B cell (primary cell): ENCODE measurements around the gene PAQR4. TPM values are rescaled to one million over a fixed set of nuclear protein-coding genes. Genes with fewer than 3 reads are reported as not detected.
A peak's percentile ranks its signal among the peaks of the same experiment; 100 is the strongest.

ENCODE experiments used
- ATAC-seq: fragments of 200-7000 bp; cut with Tn5 transposase; one replicate; pipeline ENCODE4 v1.10.0; 2021; ENCODE audit warnings: low read depth, mild to moderate bottlenecking, moderate number of reproducible peaks, moderate library complexity
- CTCF ChIA-PET: fragments of 350-600 bp; sonication (Branson Sonifier 250); formaldehyde crosslinking; loops from one replicate; lab custom pipeline; 2021; ENCODE audit warnings: antibody characterized with exemption, inconsistent platforms; lab: Charles Lee
- POLR2A ChIA-PET: fragments of 350-600 bp; sonication (Branson Sonifier 250); formaldehyde crosslinking; loops from one replicate; lab custom pipeline; 2021; ENCODE audit warnings: antibody characterized with exemption; lab: Charles Lee
- DNase-seq: peaks from one replicate; pipeline ENCODE4 v3.0.0; 2013
- H2AFZ ChIP-seq: 2 replicates; pipeline ENCODE4 v1.6.1; 2012; ENCODE audit warnings: mild to moderate bottlenecking, low read depth, low read length; ENCODE audit not compliant: insufficient read depth, poor library complexity, severe bottlenecking
- H3K27ac ChIP-seq, 2 donors: 1 replicate in 1 of 2; 2 replicates in 1 of 2; pipeline ENCODE4 v1.5.1; 2012 to 2013; ENCODE audit warnings: low read length in 2 of 2, mild to moderate bottlenecking in 2 of 2, moderate library complexity in 1 of 2
- H3K27me3 ChIP-seq, 4 experiments: fragments of 200-600 bp in 1 of 4; sonication (generic) in 1 of 4; replicated peaks in 1 of 4; 1 replicate in 2 of 4; 2 replicates in 2 of 4; pipeline versions ENCODE4 v1.6.1 to v1.7.0; 2013 to 2016; ENCODE audit warnings: low read length in 3 of 4, mild to moderate bottlenecking in 2 of 4, mixed read lengths in 1 of 4, moderate library complexity in 1 of 4; ENCODE audit not compliant: insufficient read depth in 4 of 4, control insufficient read depth in 3 of 4; ENCODE audit errors: control extremely low read depth in 1 of 4
- H3K36me3 ChIP-seq, 2 experiments: replicated peaks in 1 of 2; 1 replicate in 1 of 2; 2 replicates in 1 of 2; pipeline versions ENCODE4 v1.6.1 to v1.7.1; 2013; ENCODE audit warnings: low read length in 1 of 2; ENCODE audit not compliant: insufficient read depth in 2 of 2, control insufficient read depth in 1 of 2; ENCODE audit errors: control extremely low read depth in 1 of 2, extremely low read depth in 1 of 2
- H3K4me1 ChIP-seq, 2 donors: fragments of 200-600 bp in 1 of 2; sonication (generic) in 1 of 2; 1 replicate in 1 of 2; 2 replicates in 1 of 2; pipeline versions ENCODE4 v1.5.1 to v1.6.1; 2013 to 2017; ENCODE audit warnings: low read length in 2 of 2; ENCODE audit not compliant: control insufficient read depth in 2 of 2, insufficient read depth in 2 of 2
- H3K4me2 ChIP-seq: replicated peaks from 2 replicates; pipeline ENCODE3; 2012; ENCODE audit warnings: mild to moderate bottlenecking, low read depth, low read length; ENCODE audit not compliant: poor library complexity, severe bottlenecking
- H3K4me3 ChIP-seq, 5 experiments: fragments of 200-600 bp in 1 of 5; sonication (generic) in 1 of 5; 1 replicate in 3 of 5; 2 replicates in 2 of 5; pipeline versions ENCODE4 v1.5.1 to v1.7.0; 2011 to 2016; ENCODE audit warnings: low read length in 4 of 5, mild to moderate bottlenecking in 4 of 5, low read depth in 2 of 5, control low read depth in 1 of 5, moderate library complexity in 1 of 5; ENCODE audit not compliant: insufficient read depth in 1 of 5; ENCODE audit errors: control extremely low read depth in 1 of 5, extremely low read depth in 1 of 5
- H3K79me2 ChIP-seq: fragments of 200-600 bp; sonication (generic); one replicate; pipeline ENCODE4 v1.6.0; 2016; ENCODE audit warnings: low read length; ENCODE audit not compliant: control insufficient read depth, insufficient read depth
- H3K9ac ChIP-seq: fragments of 200-600 bp; sonication (generic); 2 replicates; pipeline ENCODE4 v1.6.1; 2017; ENCODE audit warnings: mild to moderate bottlenecking, low read length, moderate library complexity
- H3K9me3 ChIP-seq, 3 donors: one replicate each; pipeline versions ENCODE4 v1.6.1 to v1.7.1; 2013; ENCODE audit warnings: low read length in 2 of 3; ENCODE audit not compliant: control insufficient read depth in 2 of 3, insufficient read depth in 1 of 3; ENCODE audit errors: control extremely low read depth in 1 of 3
- H4K20me1 ChIP-seq: 2 replicates; pipeline ENCODE4 v1.6.0; 2012; ENCODE audit warnings: mild to moderate bottlenecking, low read length; ENCODE audit not compliant: insufficient read depth, control insufficient read depth, poor library complexity, severe bottlenecking
- H3K27ac Mint-ChIP-seq: one replicate; pipeline ENCODE4 v1.8.0; 2021; ENCODE audit warnings: mixed read lengths
- H3K27me3 Mint-ChIP-seq: one replicate; pipeline ENCODE4 v1.8.0; 2021; ENCODE audit warnings: mixed read lengths
- H3K4me1 Mint-ChIP-seq: one replicate; pipeline ENCODE4 v1.8.0; 2021; ENCODE audit warnings: mixed read lengths
- H3K4me3 Mint-ChIP-seq: one replicate; pipeline ENCODE4 v1.8.0; 2021; ENCODE audit warnings: mixed read lengths
- H3K9me3 Mint-ChIP-seq: one replicate; pipeline ENCODE4 v1.8.0; 2022; ENCODE audit warnings: mixed read lengths; ENCODE audit not compliant: insufficient read depth
- EZH2 ChIP-seq: IDR thresholded peaks from 2 replicates; pipeline ENCODE4 v1.6.1; 2012; ENCODE audit warnings: borderline replicate concordance, low read depth, mild to moderate bottlenecking, moderate library complexity, low read length; ENCODE audit not compliant: insufficient read depth, poor library complexity, severe bottlenecking
- WGBS: methylation state at CpG from one replicate; pipeline ENCODE4 v1.1.5; 2013; ENCODE audit warnings: missing lambda C conversion rate; ENCODE audit not compliant: insufficient coverage; 5-methylcytosine and 5-hydroxymethylcytosine counted together
- intact Hi-C: fragments of 100-400 bp; cut with micrococcal nuclease; formaldehyde crosslinking; loops from one replicate; pipeline ENCODE4 v1.10.0; 2022
- polyA plus RNA-seq: library from polyadenylated mRNA; depleted of rRNA; stranded (reverse); fragments of >200 nt; gene quantifications from 2 replicates; pipeline ENCODE4 v1.2.3, GENCODE V29; 2012
- total RNA-seq, 2 donors: library from RNA; stranded (reverse); fragments of 120-200 nt in 1 of 2; gene quantifications; 1 replicate in 1 of 2; 2 replicates in 1 of 2; pipeline versions ENCODE4 v1.2.3 to v1.2.4, GENCODE V29; 2013 to 2022
- TF ChIP-seq, protein P1 (sequence below): fragments of 200-600 bp; IDR thresholded peaks from one replicate; pipeline ENCODE4 v1.8.0; 2022; ENCODE audit warnings: antibody characterized with exemption, mild to moderate bottlenecking

The PAQR4 gene
- total and polyA plus RNA-seq, 2 donors (not counting 1 experiment from before 2014, with no cell fraction given), result 2.6 to 2.8 TPM

- ATAC-seq, result no peak
- no peaks in the 10 kb centered on the region for H4K20me1 ChIP-seq
- Mint-ChIP-seq H3K4me3 (no peak overlapping the region), H3K27me3 (peaks cover 22% of the 10 kb centered on the region), H3K27ac (no peak overlapping the region), H3K9me3 (no peaks in the 10 kb centered on the region), H3K4me1 (peaks cover 7% of the 10 kb centered on the region)
- POLR2A ChIA-PET, result no interaction called here
- CTCF ChIA-PET, result interaction anchor here (0.7 to 1.4 kb wide), 2 partner anchors 13 to 20 kb away, joined by 3 to 4 read pairs; no protein-coding TSS in a partner anchor
- H3K27me3 ChIP-seq, result peaks cover 0 to 32% (median 14%) of the 10 kb centered on the region in 4 experiments
- H3K9me3 ChIP-seq, result peaks cover 0 to 4% (median 0%) of the 10 kb centered on the region in 3 donors
- H2AFZ ChIP-seq, result no peak overlapping the region
- H3K4me1 ChIP-seq, result peaks cover 6 to 13% of the 10 kb centered on the region in 2 donors
- no peak for TF ChIP-seq EZH2
- TF ChIP-seq, protein P1, sequence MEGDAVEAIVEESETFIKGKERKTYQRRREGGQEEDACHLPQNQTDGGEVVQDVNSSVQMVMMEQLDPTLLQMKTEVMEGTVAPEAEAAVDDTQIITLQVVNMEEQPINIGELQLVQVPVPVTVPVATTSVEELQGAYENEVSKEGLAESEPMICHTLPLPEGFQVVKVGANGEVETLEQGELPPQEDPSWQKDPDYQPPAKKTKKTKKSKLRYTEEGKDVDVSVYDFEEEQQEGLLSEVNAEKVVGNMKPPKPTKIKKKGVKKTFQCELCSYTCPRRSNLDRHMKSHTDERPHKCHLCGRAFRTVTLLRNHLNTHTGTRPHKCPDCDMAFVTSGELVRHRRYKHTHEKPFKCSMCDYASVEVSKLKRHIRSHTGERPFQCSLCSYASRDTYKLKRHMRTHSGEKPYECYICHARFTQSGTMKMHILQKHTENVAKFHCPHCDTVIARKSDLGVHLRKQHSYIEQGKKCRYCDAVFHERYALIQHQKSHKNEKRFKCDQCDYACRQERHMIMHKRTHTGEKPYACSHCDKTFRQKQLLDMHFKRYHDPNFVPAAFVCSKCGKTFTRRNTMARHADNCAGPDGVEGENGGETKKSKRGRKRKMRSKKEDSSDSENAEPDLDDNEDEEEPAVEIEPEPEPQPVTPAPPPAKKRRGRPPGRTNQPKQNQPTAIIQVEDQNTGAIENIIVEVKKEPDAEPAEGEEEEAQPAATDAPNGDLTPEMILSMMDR, result no peak
- 85% methylated on average over 3 of the region's 6 CpGs for WGBS
- no peaks in the 10 kb centered on the region for H3K36me3 ChIP-seq
- H3K27ac ChIP-seq, result no peak overlapping the region
- intact Hi-C loops, result no loop called here
- DNase-seq, result no peak
- no peak overlapping the region for H3K4me3 ChIP-seq
- H3K9ac ChIP-seq, result no peak overlapping the region
- H3K79me2 ChIP-seq, result no peaks in the 10 kb centered on the region
- H3K4me2 ChIP-seq, result no peak overlapping the region
Observed at GRCh38 chr16:3014971-3015370, 45.8 kb downstream of the PAQR4 start.

DNA sequence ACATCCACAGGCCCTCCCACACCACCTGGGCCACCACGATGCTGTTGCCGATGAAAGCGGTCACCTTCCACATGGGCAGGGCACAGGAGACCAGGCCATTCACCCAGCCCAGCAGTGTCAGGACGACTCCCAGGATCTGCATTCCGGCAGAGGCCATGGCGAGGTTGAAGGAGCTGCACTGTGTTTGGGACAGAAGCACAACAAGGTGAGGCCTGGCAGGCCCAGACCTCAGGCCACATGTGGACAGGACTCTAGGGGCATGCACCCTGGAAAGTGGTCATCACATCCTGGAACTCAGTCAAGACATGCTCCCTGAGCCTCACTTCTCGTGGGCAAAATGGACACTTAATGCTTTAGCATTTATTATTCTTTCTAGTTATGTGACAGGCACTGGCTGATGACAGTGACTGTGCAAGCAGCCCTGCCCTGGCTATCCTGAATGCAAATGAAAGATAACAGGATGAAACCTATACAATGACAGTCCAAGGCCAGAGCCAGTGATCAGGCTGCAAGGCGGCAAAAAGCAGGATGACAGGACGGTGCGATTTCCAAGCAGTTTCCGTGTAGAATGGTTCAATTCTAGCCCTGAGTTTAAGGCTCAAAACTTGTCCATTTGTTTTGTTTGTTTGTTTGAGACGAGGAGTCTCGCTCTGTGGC, 46.8 kb downstream of the PAQR4 start:
- H3K4me2 ChIP-seq, result no peak overlapping the region
- no peak for ATAC-seq

More for the DNA sequence above, 46.8 kb downstream of the PAQR4 start:
- Histone ChIP-seq H3K27me3 (peaks cover 0 to 29% (median 14%) of the 10 kb centered on the region in 4 experiments), H3K79me2 (no peaks in the 10 kb centered on the region), H3K4me1 (peaks cover 13 to 22% of the 10 kb centered on the region in 2 donors), H3K9ac (no peak overlapping the region), H2AFZ (no peak overlapping the region), H3K4me3 (no peak overlapping the region), H4K20me1 (no peaks in the 10 kb centered on the region), H3K9me3 (peaks cover 0 to 4% (median 0%) of the 10 kb centered on the region in 3 donors), H3K27ac (no peak overlapping the region), H3K36me3 (no peaks in the 10 kb centered on the region)
- ChIA-PET CTCF (interaction anchor here (1.4 kb wide), 1 partner anchor 12 kb away, joined by 4 read pairs; no protein-coding TSS in a partner anchor), POLR2A (no interaction called here)
- Mint-ChIP-seq H3K4me1 (peaks cover 12% of the 10 kb centered on the region), H3K9me3 (no peaks in the 10 kb centered on the region), H3K27ac (no peak overlapping the region), H3K4me3 (peak overlapping the region; percentile 39), H3K27me3 (peaks cover 22% of the 10 kb centered on the region)
- intact Hi-C loops, result no loop called here
- WGBS, result 91% methylated on average over 10 of the region's 13 CpGs
- no peak for DNase-seq
- TF ChIP-seq, protein P1, result no peak
- no peak for TF ChIP-seq EZH2
